Ovary (tissue), 3 donors: Measurements from ENCODE around the gene VSTM2B.

Experiments used
- CTCF ChIP-seq, 3 donors: fragments of 450-650 bp in 2 of 3; fragments of 200-600 bp in 1 of 3; IDR thresholded peaks; one replicate each; pipeline versions ENCODE4 v1.5.1 to v1.8.0; 2016 to 2022; ENCODE audit warnings: antibody characterized with exemption in 3 of 3, mild to moderate bottlenecking in 1 of 3
- EP300 ChIP-seq: sonication (generic); formaldehyde crosslinking; IDR thresholded peaks from one replicate; pipeline ENCODE4 v1.6.1; 2017; ENCODE audit warnings: antibody characterized with exemption
- POLR2A ChIP-seq: fragments of 450-650 bp; IDR thresholded peaks from one replicate; pipeline ENCODE4 v1.6.1; 2017; ENCODE audit warnings: antibody characterized with exemption, mild to moderate bottlenecking, moderate library complexity
- donor health status: DM: no; HTN: no; CAD: no.

GRCh38 chr19:29528946-29529645, 3.3 kb downstream of the VSTM2B start:
- TF ChIP-seq CTCF (IDR thresholded peaks at IDR 0.05) (no peak), EP300 (no peak), POLR2A (no peak)
